Mucosa of descending colon (tissue), 3 donors: ENCODE measurements around the gene ESR1. TPM values are rescaled to one million over a fixed set of nuclear protein-coding genes. Genes with fewer than 3 reads are reported as not detected.
"Not testable (repeated sequence)": the region's sequence is repeated elsewhere in the genome, so short reads cannot be mapped to it uniquely, and the experiment has no call there.

Experiments used
- ATAC-seq: fragments of 200-7000 bp; cut with Tn5 transposase; one replicate; pipeline ENCODE4 v1.9.1; 2020; ENCODE audit warnings: mild to moderate bottlenecking, moderate library complexity
- DNase-seq, 3 donors: peaks; one replicate each; pipeline ENCODE4 v3.0.0-alpha.2; 2020
- H3K36me3 ChIP-seq: fragments of 200-600 bp; one replicate; pipeline ENCODE4 v1.8.0; 2021; ENCODE audit warnings: low read depth, mild to moderate bottlenecking
- H3K4me1 ChIP-seq: fragments of 200-600 bp; one replicate; pipeline ENCODE4 v1.8.0; 2021; ENCODE audit warnings: low read depth, mild to moderate bottlenecking
- H3K4me3 ChIP-seq: fragments of 200-600 bp; one replicate; pipeline ENCODE4 v1.8.0; 2021; ENCODE audit warnings: mild to moderate bottlenecking
- H3K9me3 ChIP-seq: fragments of 200-600 bp; one replicate; pipeline ENCODE4 v1.8.0; 2021; ENCODE audit warnings: mild to moderate bottlenecking
- CTCF ChIP-seq: fragments of 200-600 bp; IDR thresholded peaks from one replicate; pipeline ENCODE4 v1.8.0; 2022; ENCODE audit warnings: antibody characterized with exemption, mild to moderate bottlenecking
- intact Hi-C, 2 donors: fragments of 100-400 bp; cut with DNase I in 1 of 2; cut with micrococcal nuclease in 1 of 2; formaldehyde crosslinking; loops; one replicate each; pipeline versions ENCODE4 v1.11.0 to v1.11.1; 2022; cut with DNase I, micrococcal nuclease
- total RNA-seq, 3 donors: library from RNA; stranded (reverse); fragmentation: NEBNext Ultra II Directional in 2 of 3; extraction: Animal tissue kit (Norgen Biotek cat#: 25700) in 2 of 3; gene quantifications; one replicate each; pipeline versions ENCODE4 v1.2.1 to v1.2.4, GENCODE V29; 2021 to 2023
- donor health status: DM: no; HTN: no; CAD: no; lungs with moderate emphysema.
- donor health status: DM: no; HTN: no; CAD: no.
- donor health status: DM: no; HTN: yes; CAD: no.

The ESR1 gene
- total RNA-seq, 3 donors from 2014 or later, result 0.55 to 1.6 (median 0.82) TPM

GRCh38 chr6:152026291-152026690, 218.8 kb downstream of the ESR1 start:
- ATAC-seq (no peak), DNase-seq (no peak)
- H3K9me3 ChIP-seq, result peaks cover 7% of the 10 kb centered on the region
- no peak overlapping the region for H3K4me3 ChIP-seq
- intact Hi-C loops, result no loop called here
- H3K4me1 ChIP-seq, result no peaks in the 10 kb centered on the region
- TF ChIP-seq CTCF, result no peak
- no peaks in the 10 kb centered on the region for H3K36me3 ChIP-seq

DNA sequence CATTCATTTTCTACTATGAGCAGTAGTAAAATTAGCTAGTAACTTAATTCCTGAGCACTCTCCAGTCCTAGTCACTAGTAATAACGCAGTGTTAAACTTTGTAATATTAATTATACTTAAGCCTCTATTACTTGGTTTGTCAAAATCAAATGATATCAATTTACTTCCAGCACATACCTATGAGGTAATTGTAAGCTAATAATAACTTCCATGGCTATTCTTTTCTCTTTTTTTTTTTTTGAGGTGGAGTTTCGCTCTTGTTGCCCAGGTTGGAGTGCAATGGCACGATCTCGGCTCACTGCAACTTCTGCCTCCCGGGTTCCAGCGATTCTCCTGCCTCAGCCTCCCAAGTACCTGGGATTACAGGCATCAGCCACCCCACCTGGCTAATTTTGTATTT, 219.3 kb downstream of the ESR1 start:
- H3K4me3 ChIP-seq, DNase-seq, H3K4me1 ChIP-seq, H3K9me3 ChIP-seq, ATAC-seq, intact Hi-C loops, H3K36me3 ChIP-seq: not testable (repeated sequence)

- H3K4me3 ChIP-seq, DNase-seq, ATAC-seq, H3K36me3 ChIP-seq, H3K9me3 ChIP-seq, H3K4me1 ChIP-seq, intact Hi-C loops: not testable (repeated sequence)
These were observed 226.3 kb downstream of the ESR1 start for GRCh38 chr6:152033765-152034164.

GRCh38 chr6:152034631-152035030, 227.1 kb downstream of the ESR1 start:
- TF ChIP-seq CTCF, result no peak
- DNase-seq (no peak), ATAC-seq (no peak)
- Histone ChIP-seq H3K4me1 (no peaks in the 10 kb centered on the region), H3K4me3 (no peak overlapping the region), H3K9me3 (peaks cover 2% of the 10 kb centered on the region), H3K36me3 (no peaks in the 10 kb centered on the region)
- intact Hi-C loops, result no loop called here

DNA sequence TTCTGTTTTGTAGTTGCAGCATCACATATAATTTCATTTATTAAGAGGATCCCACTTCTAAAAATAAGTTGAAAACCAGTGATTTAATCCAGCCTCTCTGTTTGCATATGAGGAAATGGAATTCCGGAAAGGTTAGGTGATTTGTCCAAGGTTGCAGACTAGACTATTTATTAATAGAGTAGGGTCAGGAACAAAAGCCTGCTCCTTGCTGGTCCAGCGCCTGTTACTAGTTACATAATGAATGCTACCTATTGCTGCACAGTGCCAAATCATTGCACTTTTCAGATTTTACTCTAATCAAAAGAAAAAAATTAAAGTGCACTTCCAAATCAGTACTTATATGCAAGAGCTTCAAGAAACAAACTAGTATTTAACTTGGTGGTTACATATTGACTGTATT, 238.6 kb downstream of the ESR1 start:
- no peaks in the 10 kb centered on the region for H3K9me3 ChIP-seq
- TF ChIP-seq CTCF, result no peak
- no peak for ATAC-seq
- intact Hi-C loops, result no loop called here
- H3K4me3 ChIP-seq, result no peak overlapping the region
- H3K36me3 ChIP-seq, result no peaks in the 10 kb centered on the region
- no peaks in the 10 kb centered on the region for H3K4me1 ChIP-seq
- DNase-seq, result no peak

DNA sequence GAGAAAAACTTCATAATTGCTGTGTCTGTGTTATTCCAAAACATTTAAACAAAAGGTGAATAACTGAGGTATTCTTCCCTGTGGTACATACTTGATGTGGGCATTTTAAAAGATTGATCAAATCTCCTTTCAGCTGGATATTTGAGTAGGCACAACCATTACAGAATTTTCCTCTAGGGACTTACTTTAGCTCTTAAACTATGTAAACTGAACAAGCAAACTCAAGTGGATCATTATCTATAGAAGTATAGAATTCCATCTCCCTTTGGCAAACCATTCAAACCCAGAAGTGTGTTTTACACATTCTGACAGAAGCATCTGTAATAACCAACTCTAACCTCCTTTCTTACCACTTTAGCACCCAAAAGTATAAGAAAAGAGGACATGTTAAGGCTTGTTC, 241.4 kb downstream of the ESR1 start:
- Histone ChIP-seq H3K36me3 (no peaks in the 10 kb centered on the region), H3K4me3 (no peak overlapping the region), H3K4me1 (no peaks in the 10 kb centered on the region), H3K9me3 (no peaks in the 10 kb centered on the region)
- ATAC-seq, result no peak
- intact Hi-C loops, result no loop called here
- no peak for DNase-seq
- TF ChIP-seq CTCF, result no peak

DNA sequence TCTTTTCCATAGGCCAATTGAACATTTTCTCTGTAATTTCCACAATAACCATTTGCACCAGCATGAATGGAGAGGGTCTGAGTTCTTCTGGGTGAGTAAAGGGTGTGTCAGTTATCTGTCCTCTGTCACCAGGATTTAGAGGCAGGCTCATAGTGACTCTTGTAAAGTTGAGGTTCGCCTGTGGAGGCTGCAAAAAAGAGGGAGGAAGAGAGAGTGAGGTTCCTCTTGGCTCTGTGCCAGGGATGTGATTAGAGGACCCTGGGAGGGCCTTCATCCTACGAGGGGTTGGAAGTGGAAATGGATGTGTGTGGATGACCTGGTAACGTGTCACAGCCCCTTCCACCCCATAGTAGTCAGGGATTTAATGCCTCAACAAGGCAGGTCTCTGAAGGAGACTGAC, 242.0 kb downstream of the ESR1 start:
- Histone ChIP-seq H3K4me3 (no peak overlapping the region), H3K36me3 (no peaks in the 10 kb centered on the region), H3K4me1 (no peaks in the 10 kb centered on the region), H3K9me3 (no peaks in the 10 kb centered on the region)
- ATAC-seq (no peak), DNase-seq (no peak)
- intact Hi-C loops, result no loop called here
- no peak for TF ChIP-seq CTCF
